GM21619 (cell line): ENCODE data around the gene LYRM4.

Source experiments
- ATAC-seq: cut with Tn5 transposase; IDR thresholded peaks from one replicate; pipeline ENCODE4 v1.9.1; 2021; ENCODE audit not compliant: unreplicated experiment

Gene LYRM4

DNA sequence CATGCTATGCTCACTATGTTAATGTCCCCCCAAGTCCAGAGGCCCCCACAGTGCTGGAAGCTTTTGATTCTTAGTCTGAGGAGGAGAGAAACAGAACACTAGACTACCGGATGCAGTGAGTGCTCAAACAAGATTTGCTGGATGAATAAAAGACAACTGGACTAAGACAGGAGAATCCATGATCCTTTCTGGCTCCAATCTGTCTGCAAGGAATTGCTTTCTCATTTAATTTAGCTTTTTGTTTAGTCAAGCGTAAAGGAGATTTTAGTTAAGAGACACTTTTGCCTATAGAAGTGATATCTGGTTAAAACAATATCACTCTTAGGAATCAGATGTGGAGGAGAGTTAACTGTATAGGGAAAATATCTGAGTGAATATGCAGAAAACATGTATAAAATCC lies 13.5 kb downstream of the LYRM4 start:
- ATAC-seq: no peak

DNA sequence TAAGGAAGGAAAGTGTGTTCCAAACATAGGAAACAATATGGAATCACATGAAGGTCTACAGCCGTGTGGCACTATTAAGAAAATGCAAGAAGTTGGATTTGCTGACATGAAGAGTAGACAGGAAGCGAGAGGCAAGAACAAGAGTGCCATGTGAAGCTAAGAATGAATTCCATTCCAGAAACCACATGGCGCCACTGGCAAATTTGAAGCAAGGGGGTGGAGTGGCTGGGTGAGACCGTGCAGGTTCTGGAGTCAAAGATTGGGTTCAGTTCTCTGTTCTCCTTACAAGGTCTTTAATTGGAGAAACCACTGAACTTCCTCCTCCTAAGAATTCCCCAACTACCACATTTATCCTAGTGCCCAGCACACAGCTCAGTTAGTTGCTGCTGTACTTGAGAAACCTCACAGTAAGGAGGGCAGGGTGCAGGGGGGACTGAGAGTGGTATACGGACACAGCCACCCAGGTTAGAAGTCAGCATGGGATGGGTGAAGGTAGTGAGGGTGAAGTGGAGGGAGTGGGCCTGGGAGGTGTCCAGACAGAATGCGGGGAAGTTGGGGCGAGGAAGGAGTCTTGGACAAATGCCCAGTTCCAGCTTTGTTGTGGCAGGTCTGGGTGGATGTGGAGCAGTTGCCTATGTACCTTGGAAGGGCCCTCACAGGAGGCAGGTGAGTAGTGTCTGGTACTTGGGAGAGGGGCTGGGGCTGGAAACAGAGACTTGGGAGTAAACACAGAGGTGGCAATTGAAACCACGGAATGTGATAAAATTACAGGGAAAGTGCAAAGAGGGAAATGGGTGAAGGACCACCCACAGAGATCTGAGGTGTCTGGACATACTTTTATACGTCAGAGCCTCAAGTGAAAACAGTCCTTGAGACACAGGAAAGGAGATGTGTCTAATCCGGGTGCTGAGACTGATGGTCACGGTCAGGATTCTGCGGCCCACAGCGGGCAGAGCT lies 14.3 kb downstream of the LYRM4 start:
- ATAC-seq: no peak

DNA sequence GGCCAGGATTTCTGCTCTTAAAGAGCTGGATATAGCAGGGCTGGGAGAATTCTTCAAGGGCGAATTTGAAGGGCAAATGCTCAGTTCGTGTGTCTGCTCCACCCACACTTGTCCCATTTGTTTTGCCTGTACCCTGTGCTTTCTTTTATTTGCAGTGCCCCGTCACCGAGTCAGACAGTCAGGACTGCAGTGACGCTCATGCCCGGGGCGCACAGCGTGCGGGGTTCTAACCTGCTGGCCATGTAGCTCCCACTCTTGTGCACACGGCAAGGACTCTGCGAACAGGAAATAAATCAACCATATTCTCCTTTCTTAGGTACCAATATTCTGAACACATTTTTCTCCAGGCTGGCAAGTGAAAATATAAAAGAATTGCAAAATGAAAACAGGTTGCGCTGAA lies 17.7 kb downstream of the LYRM4 start:
- no peak for ATAC-seq

DNA sequence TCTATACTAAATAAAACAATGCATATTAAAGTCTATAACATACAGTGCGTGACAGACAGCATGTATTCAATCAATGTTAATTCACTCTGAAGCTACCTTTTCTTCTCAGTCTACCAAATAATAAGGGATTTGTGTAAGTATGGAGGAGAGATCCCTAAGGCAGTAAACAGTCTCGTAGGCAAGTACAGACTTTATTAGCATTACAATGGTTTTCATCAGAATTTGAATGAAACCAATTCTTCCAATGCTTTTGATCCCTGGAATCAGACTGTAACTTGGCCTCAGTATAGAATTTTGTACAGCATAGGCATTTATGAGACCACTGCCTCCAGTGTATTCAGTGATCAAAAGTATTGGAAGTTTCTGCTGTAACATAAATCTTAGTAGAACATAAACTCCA lies 19.5 kb downstream of the LYRM4 start:
- ATAC-seq: no peak

DNA sequence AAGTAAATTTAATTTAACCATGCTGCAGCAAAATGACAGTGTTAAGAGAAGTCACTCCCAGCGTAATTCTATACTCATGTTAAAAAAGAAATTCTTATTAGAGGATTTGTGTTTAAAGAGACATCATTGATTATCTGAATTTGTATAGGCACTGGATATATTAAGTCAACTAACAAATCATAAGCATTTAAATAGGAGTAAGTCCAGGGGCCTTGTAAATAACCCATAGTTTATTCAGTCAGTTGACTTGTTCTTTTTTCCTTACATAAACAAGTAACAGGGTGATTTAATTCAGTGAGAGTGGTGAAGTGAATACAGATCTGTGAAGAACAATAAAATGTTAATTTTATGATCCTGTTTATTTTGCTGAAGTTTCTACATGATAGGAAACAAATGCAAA lies 22.4 kb downstream of the LYRM4 start:
- ATAC-seq: no peak

DNA sequence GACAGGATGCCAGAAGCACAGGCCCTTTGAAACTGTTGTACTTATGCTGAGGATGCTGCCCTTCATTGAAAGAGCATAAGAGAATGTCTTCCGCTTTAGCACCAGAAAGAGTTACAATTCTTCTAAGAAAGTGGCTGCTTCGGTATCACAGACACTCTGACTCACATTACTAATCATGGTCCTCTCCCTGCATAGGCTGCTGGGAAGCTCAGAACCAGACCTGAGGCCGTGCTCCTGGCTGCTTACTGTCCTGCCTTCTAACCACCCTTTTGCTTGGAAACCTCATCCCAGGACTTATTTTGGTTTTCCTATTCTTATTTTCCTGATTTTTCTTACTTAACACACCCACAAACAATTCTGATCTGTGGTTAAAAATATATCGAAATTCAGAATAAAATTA lies 22.9 kb downstream of the LYRM4 start:
- no peak for ATAC-seq

DNA sequence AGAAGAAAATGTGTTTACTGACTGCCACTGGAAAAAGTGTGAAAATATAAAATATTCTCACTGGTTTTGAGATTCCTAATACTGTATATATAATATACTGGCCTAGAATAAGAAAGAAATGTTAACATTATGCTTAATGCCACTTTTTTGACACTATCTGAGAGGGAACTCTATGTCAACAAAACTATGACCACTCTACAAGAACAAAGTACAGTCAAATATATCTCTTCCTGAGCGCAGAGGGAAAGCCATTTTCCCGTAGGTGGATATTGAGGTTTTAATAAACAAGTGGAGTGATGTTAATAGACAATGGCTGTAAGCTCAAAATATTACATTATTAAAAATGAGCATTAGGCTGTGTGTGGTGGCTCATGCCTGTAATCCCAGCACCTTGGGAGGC lies 24.9 kb downstream of the LYRM4 start:
- ATAC-seq: no peak

DNA sequence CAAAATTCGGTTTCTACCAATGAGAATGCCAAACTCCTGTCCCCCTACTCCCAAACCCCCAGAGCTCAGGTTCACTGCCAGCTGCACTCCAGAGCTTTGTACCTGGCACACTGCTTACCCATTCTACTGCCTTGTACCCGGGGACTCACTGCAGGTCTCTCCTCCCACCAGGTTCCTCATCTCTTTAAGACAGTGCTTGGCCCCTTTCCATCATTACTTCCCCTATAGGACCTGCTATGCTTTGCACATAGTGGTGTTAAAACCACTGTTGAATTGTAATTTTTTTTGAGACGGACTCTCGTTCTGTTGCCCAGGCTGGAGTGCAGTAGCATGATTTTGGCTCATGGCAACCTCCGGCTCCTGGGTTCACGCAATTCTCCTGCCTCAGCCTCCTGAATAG lies 25.9 kb downstream of the LYRM4 start:
- no peak for ATAC-seq

DNA sequence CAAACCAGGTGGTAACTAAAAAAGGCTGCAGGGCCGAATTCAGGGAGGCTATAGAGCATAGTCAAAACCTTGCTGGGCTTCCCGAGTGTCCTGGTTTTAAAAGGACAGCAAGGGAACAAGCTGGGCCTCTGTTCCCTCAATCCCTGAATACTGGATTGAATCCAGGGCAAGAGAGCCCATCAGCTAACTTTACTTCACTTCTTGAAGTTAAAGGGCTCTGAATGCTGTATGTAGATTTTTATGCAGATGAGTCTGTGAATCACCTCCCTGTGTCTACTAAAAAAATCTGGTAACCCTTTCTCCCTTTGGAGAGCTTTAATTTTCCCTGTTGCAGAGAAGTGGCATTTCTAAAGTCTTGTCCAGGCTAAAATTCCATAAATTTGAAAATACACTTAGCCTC lies 29.5 kb downstream of the LYRM4 start:
- no peak for ATAC-seq

DNA sequence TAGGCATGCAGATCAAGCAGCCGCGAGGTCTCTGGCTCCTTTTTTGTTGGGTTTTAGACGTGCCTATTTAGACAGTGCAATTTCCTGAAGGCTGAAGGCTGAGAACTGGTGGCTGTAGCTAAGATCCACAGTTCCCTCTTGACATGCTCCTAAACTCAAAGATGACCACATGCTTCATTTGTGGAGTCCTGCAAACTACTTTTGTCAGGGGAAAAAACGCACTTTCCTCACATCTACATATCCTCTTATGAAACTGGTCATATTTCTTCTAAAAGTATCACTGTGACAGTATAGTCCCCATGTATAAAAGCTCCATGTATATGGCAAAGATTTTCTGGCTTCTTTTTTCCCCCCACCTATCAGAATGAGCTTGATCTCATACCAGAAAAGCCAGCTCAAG lies 30.7 kb downstream of the LYRM4 start:
- ATAC-seq: no peak

DNA sequence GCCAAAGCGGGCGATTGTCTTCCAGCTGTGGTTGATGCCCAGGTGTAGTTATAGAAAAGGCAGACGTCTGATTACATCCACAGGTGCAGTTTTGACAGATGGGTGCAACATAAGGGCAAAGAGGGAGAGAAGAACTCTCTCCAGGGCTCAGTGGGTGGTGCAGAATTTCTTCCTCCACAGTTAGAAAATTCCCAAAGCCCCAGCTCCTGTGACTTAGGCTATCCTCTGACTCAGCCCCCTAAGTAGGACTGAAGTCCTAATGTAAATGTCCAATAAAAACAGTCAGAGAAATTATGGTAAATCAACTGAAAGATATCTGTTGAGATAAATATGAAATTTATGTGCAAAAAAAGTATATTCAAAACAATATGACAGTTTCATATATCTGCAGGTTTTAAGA lies 31.4 kb downstream of the LYRM4 start:
- ATAC-seq: no peak

DNA sequence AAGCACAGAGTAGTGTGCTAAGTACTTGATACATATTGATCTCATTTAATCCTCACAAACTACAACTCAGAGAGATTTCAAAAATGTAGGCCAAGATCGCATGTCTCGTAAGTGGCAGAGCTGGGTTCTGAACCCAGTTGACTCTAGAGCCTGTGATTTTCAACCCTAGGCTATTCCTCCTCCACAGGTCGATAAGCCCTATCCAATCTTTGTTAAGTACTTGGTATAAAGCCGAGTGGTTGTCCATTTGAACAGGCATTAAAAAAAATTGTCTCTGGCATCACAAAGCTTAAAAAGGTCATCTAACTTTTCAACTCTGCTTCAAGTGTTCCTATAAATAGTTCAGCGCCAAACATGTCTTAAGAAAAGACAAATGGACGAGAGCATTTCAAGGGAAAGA lies 37.4 kb downstream of the LYRM4 start:
- ATAC-seq: no peak

DNA sequence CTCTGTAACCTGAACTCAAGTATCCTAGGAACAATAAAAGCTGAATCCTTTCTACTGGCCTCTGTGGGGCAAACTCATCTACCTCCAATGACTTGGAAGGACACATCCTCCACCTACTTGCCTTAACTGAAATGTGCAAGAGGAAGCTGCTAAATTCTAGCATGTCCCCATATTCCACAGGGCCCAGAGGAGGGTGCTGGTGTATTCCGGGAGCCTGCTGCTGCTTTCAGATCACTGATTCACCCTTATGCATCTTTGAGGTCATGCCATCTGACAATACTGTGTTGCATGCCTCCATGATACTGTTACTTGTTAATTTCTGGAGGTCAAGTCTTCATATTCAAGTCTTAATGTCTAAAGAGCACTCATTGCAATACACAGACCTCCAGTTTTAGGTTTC lies 40.3 kb downstream of the LYRM4 start:
- ATAC-seq: no peak

DNA sequence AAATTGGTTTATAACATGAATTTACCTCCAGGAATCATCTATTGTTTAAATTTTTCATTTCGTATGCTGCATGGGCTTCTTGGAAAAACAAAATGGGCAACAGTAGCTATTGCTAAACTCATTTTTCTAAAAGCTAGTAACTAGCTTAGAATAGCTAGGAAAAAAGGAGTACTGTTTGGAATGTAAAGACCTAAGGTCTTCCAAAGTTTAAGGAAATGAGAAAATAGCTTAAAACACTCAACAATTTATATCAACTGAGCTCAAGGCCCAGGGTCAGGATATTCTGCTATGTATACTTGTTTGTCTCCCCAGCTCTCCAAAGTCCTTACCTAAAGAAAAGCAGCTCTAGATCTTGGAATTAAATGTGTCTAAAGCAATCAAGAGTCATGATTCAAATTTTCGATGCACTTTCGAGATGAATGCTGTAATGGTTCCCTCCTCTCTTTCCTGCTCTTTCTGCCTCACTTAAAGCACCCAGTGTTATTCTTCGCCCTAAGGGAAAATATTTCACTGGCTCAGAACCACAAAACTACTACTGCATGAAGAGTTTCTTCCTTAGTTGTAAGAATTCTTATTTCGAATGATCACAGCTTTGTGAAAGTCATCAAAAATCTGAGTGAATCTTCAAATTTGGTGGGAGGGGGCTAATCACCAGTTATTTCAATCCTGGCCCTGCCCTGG lies 41.6 kb downstream of the LYRM4 start:
- ATAC-seq: no peak

DNA sequence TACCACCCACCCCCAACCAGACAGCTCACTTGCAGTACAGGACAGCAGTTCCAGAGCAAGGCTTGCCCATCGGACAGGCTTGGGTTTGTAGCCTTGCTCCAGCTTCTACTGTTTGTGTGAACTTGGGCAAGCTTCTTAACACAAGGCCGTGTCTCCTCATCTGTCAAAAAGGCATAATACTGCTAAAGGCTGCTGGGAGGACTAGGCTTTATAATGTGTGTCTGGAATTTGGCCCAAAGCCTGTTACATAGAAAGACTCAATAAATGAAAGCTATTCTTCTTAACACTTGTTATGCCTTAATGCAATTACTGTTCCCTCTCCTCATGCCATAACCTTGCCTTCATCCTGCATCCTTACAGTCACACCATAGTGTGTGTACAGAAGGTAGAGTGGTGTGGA lies 43.4 kb downstream of the LYRM4 start:
- no peak for ATAC-seq

DNA sequence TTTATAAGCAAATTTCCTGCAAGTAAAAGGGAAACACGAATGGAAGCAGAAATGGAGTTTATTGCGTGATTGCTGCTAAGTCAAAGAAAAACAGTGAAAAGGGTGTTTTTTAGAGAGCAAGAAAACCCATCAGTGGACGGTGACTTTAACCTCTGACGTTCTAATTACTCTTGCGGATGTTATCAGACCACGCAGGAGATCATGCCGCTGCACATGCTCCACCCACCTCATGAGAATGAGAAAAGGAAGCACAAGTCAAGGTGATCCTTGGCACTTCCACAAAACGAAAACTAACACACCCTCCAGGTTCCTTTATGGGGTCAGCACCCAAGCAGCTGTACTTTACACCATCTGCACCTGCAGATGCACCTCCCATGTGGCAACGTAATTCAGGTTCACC lies 45.0 kb downstream of the LYRM4 start:
- no peak for ATAC-seq

DNA sequence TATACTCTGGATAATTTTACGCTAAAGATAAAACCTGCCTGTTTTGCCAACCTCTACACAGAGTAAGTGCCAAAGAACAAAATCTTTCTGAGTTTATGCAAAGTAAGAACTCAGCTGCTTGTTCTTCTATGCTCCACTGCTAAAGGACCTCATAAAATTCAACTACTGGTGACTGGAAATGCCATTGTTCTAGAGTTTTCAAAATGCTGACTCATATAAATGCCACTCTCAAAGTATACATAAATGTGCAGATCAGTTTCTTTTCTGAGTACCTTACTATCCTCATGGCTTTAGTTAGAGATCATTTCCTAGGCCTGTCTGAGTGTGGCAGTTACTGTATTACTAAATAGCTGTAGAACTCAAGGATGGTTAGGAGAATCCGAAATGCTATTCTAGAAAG lies 45.6 kb downstream of the LYRM4 start:
- no peak for ATAC-seq

DNA sequence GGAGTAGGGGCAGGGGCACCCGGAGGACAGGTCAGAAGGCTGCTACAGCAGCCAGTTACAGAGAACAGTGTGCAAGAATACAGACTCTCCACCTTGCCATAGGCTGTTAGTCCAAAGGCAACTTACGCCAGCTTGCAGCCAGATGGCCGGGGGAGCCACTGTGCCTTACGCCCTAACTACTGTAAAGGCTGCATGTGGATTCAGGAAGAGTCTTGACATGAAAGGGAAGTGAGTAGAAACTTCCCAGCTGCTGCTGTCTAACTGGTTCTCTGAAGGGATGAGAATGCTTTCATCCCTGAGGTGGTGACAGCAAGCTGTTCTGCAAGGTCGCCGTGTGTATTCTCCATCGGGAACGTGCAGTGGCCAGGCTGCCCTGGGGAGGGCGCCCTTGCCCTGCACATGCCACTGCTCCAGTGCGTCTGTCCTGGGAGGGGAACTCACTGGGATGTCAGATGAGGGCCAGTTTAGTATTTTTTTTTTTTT lies 46.1 kb downstream of the LYRM4 start:
- no peak for ATAC-seq

DNA sequence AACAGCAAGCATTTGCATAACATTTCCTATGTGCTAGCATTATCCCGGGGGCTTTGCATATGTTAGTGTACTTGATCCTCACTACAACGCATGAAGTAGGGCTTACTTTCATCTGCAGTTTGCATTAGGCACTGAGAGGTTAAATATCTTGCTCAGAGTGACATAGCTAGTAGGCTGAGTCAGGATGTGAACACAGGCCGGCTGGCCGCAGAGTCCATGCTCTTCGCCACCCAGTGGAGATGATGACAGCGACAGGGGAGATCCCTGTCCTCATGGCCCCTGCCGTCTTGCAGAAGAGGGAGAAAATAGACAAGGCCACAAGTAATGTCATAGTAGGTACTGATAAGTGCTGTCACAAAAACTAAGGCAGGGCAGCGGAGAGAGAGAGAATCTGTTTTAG lies 46.9 kb downstream of the LYRM4 start:
- no peak for ATAC-seq

DNA sequence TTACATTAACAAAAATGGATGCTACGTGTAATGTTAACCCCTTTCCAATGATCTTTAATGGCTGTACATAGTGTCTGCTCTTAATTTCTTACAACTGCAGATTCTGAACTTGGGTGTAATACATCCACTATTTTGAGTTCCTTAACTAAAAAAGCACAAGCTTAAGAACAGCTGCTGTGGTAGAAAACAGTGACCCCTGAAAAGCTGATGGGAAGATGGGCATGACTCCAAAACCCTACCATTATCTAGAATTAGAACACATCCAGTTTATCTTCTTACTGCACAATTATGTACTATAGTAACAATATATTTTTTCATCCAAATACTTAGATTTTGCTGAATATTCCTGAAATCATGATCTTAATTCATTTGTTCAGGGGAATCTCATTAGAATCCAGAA lies 49.3 kb downstream of the LYRM4 start:
- ATAC-seq: no peak

DNA sequence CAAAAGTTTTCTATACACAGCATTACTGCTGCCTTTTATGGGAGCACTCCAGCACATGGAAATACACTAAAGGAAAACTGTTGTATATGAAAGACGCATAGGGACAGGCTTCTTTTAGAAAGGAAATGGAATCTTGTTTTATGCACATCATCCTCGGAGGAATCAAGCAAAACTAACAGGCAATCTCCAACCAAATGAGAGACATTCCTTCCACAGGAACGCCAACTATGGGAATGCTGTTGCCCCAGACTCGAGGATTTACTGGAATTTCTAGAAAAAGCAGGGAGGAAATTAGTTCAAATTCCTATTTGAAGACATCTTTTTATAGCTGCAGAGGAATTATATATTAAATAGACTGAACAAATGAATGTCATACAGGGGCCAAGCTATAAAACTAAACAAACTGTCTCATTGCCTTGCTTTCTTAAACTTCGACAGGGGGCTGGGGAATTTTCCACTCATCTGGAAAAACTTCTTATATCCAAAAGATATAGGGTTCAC lies 52.2 kb downstream of the LYRM4 start:
- no peak for ATAC-seq

DNA sequence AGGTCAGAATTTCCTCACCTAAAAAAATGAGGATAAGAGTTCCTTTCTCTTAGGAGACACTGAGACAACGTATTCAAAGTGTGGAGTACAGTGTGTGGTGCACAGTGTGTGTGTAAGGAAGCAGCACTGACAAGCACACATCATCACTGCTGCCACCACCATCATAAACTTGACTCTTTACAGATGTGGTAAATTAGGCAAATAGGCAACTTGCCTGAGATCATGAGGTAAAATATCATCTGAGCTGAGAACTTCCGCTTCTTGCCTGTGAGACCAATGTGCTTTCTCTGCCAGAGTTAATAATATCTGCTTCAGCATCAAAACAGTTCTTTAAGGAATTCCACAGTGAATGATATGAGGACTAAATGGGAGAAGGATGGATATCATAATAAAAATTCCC lies 52.7 kb downstream of the LYRM4 start:
- no peak for ATAC-seq
